SKM-1 (cell line): ENCODE results near the gene CNDP1.
"Not testable (repeated sequence)": the region's sequence is repeated elsewhere in the genome, so short reads cannot be mapped to it uniquely, and the experiment has no call there.

Experiments
- DNase-seq: peaks from one replicate; lab custom pipeline; 2025; ENCODE audit not compliant: unreplicated experiment; lab: John Stamatoyannopoulos, UW

CNDP1 gene

DNA sequence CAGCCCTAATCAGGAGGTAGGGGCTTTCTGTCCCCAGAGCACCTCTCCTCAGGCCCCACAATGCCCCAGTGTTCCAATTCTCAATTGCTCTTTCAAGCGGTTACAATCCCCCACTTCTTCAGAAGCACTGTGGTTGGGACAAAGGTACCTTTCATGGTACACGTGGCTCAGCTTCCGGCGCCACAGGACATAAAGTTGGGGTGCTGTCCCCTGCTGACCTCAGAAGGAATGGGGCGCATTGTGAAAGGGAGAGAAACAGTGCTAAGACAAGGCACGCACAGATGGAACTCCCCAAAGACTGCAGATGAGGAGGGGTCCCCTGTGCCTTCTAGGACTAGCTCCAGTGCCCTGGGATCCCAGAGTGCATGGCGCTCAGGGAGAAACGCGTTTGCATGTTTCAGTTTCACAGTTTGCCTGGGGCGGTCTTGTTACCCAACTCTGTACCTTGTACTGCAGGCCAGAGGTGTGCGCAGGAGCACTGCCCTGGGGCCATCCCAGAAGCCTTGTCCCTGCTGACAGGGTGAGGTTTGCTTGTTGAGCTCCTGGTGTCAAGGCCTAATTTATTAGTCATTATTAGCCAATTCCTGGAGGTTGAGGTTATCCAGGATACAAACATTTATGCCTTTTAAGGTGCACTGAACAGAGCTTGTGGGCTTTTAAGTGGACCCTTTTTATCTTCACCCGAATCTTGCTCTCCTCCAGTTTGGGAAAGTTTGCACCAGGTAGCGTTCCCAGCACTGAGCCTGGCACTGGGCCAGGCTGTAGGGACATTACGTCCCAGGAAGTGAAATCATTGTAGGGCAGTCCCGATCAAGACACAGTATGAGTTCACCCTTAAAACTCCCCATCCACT is 7.6 kb downstream of the CNDP1 start:
- no peak for DNase-seq

DNA sequence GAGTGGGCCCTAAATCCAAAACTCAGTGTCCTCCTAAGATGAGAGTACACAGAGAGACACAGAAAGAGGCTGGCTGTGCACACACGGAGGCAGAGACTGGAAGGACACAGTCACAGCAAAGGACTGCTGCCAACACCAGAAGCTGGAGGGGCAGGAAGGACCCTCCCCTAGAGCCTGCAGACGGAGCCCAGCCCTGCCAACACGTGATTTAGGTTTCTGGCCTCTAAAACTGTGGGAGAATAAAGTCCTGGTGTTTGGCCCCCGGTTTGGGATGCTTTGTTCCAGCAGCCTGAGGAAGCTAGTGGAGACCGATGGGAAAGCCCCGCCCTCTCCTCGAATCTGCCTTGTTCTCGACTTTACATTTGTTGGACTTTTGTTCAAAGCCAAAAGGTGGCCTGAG is 10.6 kb downstream of the CNDP1 start:
- DNase-seq = no peak

DNA sequence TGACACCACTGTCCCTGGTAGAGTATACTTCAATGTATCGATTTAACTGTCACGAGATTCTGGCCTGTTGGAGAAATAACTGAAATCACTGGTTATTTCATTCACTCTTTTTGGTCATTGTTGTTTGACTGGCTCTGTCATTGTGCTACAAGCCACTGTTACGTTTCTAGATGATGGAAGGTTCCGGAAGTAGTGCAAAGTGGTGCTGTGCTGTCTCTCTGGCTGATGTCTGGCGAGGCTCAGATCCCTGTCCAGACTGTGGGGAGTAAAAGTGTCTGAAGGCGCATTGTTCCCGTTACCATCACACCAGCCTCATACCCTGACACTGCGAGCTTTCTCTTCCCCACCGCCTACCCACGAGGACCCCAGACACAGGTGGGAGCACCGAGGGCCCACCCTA is 11.7 kb downstream of the CNDP1 start:
- DNase-seq = no peak

DNA sequence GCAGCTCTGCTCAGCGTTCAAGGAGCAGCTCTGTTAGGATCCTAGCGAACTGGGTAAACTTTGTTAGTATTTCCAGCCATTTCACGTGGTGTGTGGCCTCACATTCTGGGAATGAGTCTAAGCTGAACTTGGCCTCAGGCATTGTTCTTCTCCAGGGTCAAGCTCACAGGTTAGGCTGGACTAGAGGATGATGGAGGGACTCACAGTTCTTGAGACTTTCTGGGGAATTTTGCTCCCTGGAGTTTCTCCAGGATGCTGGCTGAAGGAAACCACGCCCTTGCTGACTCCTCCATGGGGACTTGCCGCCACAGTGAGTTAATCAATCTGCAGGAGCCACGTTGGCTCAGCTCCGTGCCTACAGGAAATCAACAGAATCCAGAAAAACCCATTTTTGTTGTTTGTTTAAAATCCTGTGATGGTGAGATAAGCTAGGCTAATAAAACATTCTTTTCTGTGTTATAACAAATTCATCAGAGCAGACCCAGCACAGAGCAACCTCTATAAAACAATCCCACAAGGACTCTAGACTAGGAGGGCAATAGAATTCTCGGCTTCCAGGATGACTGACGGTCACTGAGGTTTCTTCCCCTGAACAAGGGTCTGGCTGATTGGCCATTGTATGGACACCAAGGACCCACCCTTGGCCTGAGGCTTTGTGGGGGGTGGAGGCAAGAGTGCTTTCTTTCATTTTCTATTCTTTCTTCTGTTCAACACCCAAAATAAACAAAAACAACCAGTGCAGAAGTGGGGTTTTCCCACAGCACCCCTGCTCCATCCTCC is 12.6 kb downstream of the CNDP1 start:
- DNase-seq = no peak

DNA sequence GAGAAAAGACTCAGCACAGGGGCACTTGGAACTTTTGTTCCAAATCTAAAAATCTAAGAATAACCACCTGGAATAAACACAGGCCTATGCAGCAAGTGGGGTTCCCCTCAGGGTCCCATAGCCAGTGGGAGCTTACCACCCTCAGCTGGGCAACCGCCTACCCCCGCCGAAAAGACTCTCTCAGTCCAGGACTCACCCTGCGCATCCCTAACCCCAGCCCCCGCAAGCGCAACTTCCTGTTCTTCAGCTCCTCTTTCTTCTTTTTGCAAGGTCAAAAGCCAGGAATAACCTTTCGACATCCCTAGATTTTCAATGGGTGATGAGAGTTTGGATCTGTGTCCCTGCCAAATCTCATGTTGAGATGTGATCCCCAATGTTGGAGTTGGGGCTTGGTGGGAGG is 13.6 kb downstream of the CNDP1 start:
- no peak for DNase-seq

DNA sequence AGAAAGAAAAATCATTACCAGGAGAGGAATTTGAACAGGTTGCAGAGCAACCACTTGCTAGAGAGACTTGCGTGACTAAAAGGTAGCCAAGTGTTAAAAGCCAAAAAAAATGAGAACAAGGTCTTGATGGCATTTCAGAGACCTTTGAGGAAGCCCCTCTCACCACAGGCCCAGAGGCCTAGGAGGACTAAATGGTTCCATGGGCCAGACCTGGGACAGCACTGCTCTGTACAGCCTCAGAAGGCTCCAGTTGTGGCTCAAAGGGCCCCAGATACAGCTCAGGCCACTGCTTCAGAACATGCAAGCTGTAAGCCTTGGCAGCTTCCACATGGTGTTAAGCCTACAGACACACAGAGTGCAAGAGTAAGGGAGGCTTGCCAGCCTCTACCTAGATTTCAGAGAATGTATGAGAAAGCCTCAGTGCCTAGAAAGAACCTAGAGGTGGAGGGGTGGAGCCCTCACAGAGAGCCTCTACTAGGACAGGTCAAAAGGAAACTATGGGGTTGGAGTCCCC is 15.3 kb downstream of the CNDP1 start:
- DNase-seq = no peak

DNA sequence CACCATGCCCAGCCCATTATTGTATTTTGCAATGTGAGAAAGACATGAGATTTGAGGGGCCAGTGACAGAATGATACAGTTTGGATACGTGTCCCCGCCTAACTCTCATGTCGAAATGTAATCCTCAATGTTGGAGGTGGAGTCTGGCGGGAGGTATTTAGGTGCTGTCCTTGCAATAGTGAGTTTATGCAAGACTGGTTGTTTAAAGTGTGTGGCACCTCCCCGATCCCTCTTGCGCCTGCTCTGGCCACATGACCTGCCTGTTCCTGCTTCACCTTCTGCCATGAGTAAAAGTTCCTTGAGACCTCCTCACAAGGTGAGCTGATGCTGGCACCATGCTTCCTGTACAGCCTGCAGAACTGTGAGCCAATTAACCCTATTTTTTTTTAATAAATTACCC is 16.6 kb downstream of the CNDP1 start:
- DNase-seq = no peak

DNA sequence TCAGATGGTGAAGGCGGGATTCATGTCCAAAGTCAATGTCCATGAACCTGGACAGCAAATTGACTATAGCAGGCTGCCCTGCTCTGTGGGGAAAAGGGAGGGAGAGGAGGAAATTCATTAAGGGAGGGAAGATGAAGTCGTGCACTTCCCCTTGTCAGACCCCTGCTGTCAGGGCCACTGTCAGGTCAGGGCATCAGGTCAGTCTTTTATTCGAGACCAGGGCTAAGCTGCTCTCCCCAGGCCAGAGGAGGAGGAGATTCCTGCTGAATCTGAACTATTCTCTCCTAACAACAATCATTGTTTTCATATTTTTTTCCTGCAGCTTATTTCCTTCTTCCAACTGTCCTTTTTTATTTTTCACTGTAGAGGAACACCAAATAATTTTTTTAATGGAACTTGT is 17.2 kb downstream of the CNDP1 start:
- no peak for DNase-seq

DNA sequence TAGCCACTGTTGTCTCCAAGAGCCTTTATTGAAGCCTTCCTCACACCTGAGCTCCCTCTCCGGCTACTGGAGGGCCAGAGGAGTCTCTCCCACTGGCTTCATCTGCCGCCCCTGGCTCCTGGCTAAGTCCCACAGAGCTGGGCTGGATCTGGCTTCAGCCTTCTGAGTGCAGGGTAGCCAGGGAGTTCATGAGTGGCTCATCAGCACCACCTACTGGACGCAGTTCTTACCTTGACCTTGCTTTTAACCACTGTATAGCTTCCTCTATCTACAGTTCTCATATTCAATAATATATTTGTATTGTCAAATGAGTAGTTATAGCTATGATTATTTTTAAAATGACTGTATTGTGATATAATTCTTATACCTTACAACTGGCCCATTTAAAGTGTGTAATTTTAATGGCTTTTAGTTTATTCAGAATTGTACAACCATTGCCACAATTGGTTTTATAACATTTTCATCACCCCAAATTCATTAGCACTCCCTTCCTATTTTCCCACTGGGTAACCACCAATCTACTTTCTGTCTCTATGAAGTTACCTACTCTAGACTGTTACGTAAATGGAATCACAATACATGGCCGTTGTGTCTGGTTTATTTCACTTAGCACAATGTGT is 17.7 kb downstream of the CNDP1 start:
- DNase-seq = peak; percentile 85

DNA sequence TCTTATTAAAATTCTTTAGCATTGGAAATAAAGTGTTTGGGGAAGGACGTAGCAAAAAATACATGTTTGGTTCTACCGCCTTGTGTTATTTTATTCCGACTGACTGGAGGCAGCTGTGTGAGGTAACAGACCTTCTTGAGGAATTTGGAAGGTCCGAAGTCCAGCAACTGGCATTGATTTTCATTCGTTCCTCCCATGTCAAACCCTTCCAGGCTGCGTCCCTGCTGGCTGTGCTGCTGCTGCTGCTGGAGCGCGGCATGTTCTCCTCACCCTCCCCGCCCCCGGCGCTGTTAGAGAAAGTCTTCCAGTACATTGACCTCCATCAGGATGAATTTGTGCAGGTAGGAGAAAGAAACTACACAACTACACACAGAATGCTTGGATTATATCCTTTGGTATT is 21.8 kb downstream of the CNDP1 start:
- DNase-seq = no peak

DNA sequence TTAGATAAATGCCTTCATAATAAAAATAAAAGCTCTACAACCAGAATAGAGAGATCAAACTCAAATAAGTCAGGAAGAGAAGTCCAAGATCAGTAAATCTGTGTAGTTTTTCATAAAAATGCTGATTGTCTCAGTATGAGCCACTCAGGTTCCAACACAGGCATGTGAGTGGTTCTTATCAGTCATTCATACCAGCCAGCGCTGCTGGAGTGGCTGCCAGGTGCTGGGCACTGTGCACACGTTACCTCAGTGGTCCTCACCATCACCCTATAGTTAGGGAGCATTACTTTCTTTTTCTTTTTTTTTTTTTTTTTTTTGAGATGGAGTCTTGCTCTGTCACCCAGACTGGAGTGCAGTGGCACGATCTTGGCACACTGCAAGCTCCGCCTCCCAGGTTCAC is 23.8 kb downstream of the CNDP1 start:
- DNase-seq = no peak

DNA sequence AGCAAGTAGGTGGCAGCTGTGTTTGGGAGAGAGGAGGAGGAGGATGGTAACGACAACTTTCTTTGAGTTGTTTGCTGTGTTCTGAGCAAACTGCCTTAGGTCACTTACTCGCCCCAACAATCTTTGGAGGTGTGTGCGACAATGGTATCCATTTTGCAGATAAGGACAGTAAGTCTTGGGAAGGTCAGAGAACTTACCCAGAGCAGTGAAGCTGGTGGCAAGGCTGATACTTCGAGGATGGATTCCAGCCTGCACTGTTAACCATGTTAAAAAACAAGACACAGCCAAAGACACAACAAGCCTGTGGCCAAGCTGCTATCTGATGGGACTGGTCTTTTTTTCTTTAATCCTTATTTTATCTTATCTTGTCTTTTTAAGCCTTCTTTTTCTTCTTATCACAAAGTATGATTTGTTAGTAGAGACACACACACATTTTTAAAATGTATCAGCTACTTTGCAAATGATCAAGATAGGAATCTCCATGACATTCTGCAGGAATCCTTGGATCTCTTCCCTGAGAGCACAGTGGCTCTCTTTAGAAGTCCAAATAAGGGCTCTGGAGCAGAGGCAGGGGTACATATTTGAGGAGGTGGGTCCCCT is 27.9 kb downstream of the CNDP1 start:
- no peak for DNase-seq

DNA sequence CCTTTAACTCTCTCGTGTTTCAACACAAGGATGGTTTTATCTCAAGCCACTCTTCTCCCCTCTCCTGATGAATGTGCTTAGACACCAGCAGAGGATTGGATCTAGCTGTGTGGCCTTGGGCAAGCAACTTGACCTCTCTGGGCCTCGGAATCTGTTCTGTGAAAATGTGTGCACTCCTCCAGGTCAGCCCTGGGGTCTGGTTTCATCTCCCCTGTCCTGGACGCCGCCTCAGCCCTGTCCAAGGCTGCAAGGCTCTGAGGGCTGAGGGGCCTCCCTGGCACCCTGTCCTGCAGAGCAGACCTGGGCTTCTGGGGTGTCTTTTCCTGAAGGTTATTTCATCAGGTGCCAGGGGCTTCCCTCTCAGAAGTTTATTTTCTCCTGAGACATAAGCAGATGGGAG is 28.5 kb downstream of the CNDP1 start:
- DNase-seq = no peak

DNA sequence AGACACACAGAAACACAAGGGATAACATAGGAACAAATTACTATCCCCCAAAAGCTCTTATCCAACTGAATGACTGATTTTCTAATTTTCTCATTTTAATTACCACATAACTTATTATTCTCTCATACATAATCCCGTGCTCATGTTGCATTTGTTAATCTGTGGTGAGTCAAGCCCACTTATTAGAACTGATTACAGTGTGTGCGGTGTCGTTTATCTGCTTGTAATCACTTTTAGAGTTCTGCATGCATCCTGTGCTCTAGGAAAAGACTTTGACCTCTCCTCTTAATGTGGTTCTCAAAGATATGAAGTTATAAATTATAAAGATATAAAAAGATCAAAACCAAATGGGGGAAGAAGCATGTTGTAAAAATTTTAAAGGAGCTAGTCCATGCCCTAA is 29.7 kb downstream of the CNDP1 start:
- DNase-seq = no peak

DNA sequence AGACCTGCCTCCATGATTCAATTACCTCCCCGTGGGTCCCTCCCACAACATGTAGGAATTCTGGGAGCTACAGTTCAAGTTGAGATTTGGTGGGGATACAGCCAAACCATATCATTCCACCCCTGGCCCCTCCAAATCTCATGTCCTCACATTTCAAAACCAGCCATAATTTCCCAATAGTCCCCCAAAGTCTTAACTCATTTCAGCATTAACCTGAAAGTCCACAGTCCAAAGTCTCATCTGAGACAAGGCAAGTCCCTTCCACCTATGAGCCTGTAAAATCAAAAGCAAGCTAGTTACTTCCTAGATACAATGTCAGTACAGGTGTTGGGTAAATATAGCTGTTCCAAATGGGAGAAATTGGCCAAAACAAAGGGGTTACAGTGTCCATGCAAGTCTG is 30.9 kb downstream of the CNDP1 start:
- DNase-seq = not testable (repeated sequence)

DNA sequence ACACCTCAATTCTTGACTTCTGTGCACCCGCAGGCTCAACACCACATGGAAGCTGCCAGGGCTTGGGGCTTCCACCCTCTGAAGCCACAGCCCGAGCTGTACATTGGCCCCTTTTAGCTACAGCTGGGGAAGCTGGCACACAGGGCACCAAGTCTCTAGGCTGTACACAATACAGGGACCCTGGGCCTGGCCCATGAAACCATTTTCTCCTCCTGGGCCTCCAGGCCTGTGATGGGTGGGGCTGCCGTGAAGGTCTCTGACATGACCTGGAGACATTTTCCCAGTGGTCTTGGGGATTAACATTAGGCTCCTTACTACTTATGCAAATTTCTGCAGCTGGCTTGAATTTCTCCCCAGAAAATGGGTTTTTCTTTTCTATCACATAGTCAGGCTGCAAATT is 31.7 kb downstream of the CNDP1 start:
- not testable (repeated sequence) for DNase-seq

DNA sequence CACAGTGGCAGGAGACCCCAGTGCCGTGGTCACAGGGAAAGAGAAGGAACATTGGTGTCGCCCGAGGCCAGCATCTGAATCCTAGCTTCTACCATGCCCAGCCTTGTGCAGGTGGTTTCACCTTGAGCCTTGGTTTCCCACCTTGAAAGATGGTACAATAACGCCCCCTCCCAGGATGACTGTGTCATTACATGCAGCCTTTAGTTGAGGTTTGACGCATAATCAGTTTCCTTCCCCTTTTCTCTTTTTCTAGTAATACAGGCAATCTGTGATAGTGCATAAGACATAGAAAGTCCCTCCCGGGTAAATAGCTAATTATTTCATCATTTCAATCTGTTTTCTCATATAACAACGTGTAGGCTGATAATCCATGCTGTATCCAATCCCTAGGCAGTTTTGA is 33.5 kb downstream of the CNDP1 start:
- no peak for DNase-seq

DNA sequence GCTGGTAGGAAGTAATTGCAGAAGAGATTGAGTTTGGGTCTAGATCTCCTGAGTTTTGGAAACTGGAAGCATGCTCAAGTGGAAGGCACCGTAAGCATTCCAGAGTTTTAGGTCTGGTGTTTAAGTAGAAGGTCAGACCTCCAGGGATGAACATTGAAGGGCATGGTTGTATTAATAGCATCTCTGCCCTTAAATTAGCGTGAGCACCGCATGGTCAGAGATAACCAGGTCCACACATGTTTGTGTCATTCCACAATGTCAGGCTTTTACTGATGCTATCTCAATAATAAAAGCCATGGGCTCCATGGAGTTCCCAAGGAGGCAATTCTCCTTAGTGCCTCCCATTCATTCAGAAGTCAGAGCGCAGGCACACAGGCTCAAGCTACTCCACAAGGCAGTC is 35.1 kb downstream of the CNDP1 start:
- no peak for DNase-seq

DNA sequence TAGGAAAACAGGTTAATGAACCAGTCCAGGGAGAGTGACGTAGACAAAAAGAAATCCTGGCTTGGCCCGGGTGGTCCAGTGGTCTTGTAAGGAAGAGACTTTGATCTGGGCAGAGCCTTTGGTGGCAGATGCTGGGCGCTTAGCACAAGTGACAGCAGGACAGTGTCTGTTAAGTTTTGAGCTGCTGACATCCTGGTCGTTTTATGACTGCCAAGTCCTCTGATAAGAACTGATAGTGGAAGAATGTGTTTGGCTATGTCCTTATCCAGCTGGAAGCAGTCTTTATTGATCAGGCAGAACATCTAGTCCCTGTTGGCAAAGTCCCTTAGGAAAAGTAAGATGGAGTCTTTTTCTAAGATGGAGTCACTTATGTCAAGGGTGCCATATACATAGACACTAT is 36.0 kb downstream of the CNDP1 start:
- no peak for DNase-seq

DNA sequence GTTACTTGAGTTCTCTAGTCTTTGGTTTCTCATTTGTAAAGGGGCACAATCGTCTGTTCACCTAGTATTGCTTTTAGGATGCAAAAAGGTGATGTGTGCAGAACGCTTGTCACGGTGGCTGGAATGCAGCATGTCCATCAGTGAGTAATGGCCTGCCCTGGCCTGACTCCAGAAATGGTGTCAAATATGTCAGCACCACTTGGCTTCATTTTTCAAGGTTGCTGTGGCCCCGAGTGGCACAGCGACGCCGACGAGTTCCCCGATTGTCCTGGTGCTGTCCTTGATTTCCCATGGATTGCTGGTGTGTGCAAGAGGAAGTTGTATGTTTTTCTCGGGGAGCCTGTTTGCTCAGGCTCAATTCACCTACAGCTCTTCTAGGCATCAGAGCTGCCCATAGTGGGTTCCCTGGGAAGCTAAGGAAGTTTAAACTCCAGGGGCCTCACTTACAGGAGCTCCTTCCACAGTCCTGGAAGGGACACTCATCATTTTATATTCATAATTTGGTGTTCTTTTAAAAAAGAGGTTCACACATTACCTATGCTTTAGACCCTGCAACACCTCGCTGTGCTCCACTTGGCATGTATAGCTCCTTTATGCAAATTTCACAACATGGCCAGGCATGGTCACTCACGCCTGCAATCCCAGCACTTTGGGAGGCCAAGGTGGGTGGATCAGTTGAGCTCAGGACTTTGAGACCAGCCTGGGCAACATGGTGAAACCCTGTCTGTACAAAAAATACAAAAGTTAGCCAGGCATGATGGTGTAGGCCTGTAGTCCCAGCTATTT is 37.8 kb downstream of the CNDP1 start:
- DNase-seq = no peak

DNA sequence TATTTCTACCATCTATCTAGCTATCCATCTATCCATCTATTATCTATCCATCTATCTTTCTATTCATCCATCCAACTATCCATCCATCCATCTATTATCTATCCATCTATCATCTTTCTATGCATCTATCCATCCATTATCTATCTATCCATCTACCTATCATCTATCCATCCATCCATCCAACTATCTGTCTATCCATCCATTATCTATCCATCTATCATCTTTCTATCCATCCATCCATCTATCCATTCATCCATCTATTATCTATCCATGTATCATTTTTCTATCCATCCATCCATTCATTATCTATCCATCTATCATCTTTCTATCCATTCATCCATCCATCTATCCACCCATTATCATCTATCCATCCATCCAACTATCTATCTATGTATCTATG is 38.8 kb downstream of the CNDP1 start:
- no peak for DNase-seq
